Effector memory CD4-positive, alpha-beta T cell (primary cell): ENCODE data around the gene CDKN2AIPNL.
"Not testable (repeated sequence)": the region's sequence is repeated elsewhere in the genome, so short reads cannot be mapped to it uniquely, and the experiment has no call there.

Source experiments
- DNase-seq, 3 donors: peaks; one replicate each; pipeline ENCODE4 v3.0.0-alpha.2; 2020
- H3K27ac ChIP-seq: 2 replicates; pipeline ENCODE4 v1.7.0; 2013; ENCODE audit warnings: mild to moderate bottlenecking, low read length, moderate library complexity; ENCODE audit not compliant: insufficient read depth, poor library complexity, severe bottlenecking
- H3K27me3 ChIP-seq: replicated peaks from 2 replicates; pipeline ENCODE4 v1.7.0; 2013; ENCODE audit warnings: mild to moderate bottlenecking, low read length; ENCODE audit not compliant: insufficient read depth, control insufficient read depth, poor library complexity, severe bottlenecking
- H3K36me3 ChIP-seq: 2 replicates; pipeline ENCODE4 v1.7.0; 2013; ENCODE audit warnings: mild to moderate bottlenecking, low read length, moderate library complexity; ENCODE audit not compliant: control insufficient read depth, insufficient read depth
- H3K4me1 ChIP-seq: 2 replicates; pipeline ENCODE4 v1.7.0; 2013; ENCODE audit warnings: low read length, mild to moderate bottlenecking; ENCODE audit not compliant: control insufficient read depth, insufficient read depth, poor library complexity, severe bottlenecking
- H3K4me3 ChIP-seq: 2 replicates; pipeline ENCODE4 v1.7.0; 2013; ENCODE audit warnings: low read length, low read depth, mild to moderate bottlenecking; ENCODE audit not compliant: insufficient read depth, poor library complexity, severe bottlenecking
- H3K9me3 ChIP-seq: 2 replicates; pipeline ENCODE4 v1.7.0; 2013; ENCODE audit warnings: mild to moderate bottlenecking, low read length, moderate library complexity; ENCODE audit not compliant: control insufficient read depth

Gene CDKN2AIPNL

DNA sequence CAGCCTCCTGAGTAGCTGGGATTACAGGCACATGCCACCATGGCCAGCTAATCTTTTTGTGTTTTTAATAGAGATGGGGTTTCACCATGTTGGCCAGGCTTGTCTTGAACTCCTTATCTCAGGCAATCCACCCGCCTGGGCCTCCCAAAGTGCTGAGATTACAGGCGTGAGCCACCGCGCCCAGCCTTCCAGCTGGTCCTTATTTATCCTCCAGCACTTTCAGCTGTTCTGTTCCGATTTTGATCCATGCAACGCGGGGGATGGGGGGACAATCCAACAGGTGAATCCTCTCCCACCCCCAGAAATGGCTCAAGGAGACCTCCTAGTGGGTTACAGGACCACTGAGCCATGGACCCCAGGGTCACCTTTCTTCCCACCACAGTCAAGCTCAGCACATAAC lies 14.7 kb upstream of the CDKN2AIPNL start:
- H3K9me3 ChIP-seq, result no peaks in the 10 kb centered on the region
- no peak overlapping the region for H3K27ac ChIP-seq
- H3K4me3 ChIP-seq, result no peak overlapping the region
- no peaks in the 10 kb centered on the region for H3K36me3 ChIP-seq
- DNase-seq, result no peak
- no peaks in the 10 kb centered on the region for H3K4me1 ChIP-seq
- no peaks in the 10 kb centered on the region for H3K27me3 ChIP-seq

DNA sequence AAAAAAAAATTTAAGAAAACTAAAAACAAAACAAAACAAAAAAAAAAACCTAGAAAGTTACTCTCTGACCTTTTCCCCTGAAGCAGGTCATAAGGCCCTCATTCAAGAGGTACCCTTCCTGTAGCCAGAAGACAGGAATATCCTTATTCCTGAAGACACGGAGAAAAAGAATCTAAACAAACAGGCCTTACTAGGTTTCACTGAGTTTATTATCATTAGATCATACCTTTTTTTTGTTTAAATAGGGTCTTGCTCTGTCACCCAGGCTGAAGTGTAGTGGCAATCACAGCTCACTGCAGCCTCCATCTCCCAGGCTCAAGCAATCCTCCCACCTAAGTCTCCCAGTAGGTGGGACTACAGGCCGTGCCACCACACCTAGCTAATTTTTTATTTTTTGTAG lies 11.7 kb upstream of the CDKN2AIPNL start:
- Histone ChIP-seq H3K27me3 (no peaks in the 10 kb centered on the region), H3K4me1 (no peaks in the 10 kb centered on the region), H3K9me3 (no peaks in the 10 kb centered on the region), H3K4me3 (no peak overlapping the region), H3K27ac (no peak overlapping the region), H3K36me3 (no peaks in the 10 kb centered on the region)
- no peak for DNase-seq

DNA sequence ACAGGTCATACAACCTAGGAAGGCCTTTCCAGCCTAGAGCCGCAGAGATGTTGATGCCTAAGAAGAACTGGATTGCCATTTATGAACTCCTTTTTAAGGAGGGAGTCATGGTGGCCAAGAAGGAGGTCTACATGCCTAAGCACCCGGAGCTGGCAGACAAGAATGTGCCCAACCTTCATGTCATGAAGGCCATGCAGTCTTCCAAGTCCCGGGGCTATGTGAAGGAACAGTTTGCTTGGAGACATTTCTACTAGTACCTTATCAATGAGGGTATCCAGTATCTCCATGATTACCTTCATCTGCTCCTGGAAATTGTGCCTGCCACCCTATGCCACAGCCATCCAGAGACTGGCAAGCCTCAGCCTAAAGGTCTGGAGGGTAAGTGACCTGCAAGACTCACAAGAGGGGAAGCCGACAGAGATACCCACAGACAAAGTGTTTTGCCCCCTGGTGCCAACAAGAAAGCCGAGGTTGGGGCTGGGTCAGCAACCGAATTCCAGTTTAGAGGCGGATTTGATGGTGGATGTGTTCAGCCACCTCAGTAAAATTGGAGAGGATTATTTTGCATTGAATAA lies 11.2 kb upstream of the CDKN2AIPNL start:
- H3K27ac ChIP-seq, result no peak overlapping the region
- no peaks in the 10 kb centered on the region for H3K9me3 ChIP-seq
- no peaks in the 10 kb centered on the region for H3K36me3 ChIP-seq
- H3K27me3 ChIP-seq, result no peaks in the 10 kb centered on the region
- H3K4me3 ChIP-seq, result no peak overlapping the region
- H3K4me1 ChIP-seq, result no peaks in the 10 kb centered on the region
- DNase-seq, result no peak

DNA sequence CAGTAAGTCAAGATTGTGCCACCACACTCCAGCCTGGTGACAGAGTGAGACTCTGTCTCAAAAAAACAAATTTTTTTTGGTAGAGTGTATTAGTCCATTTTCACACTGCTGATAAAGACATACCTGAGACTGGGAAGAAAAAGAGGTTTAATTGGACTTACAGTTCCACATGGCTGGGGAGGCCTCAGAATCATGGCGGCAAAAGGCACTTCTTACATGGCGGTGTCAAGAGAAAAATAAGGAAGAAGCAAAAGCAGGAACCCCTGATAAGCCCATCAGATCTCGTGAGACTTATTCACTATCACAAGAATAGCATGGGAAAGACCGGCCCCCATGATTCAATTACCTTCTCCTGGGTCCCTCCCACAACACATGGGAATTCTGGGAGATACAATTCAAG lies 9.4 kb upstream of the CDKN2AIPNL start:
- not testable (repeated sequence) for H3K27ac ChIP-seq, H3K27me3 ChIP-seq, DNase-seq, H3K4me3 ChIP-seq, H3K4me1 ChIP-seq, H3K36me3 ChIP-seq, H3K9me3 ChIP-seq

DNA sequence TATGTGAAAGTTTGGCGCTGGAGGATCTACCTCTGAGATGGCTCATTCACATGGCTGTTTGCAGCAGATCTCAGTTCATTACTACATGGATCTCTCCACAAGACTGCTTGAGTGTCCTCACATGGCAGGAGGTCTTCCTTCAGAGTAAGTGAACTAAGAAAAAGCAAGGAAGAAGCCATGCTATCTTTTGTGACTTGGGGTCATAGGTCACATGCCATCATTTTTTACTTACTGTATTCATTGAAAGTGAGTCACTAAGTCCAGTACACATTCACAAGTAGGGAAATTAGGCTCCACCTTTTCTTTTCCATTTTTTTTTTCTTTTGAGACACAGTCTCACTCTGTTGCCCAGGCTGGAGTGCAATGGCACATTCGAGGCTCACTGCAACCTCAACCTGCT lies 8.7 kb upstream of the CDKN2AIPNL start:
- H3K27me3 ChIP-seq, result no peaks in the 10 kb centered on the region
- no peaks in the 10 kb centered on the region for H3K9me3 ChIP-seq
- no peaks in the 10 kb centered on the region for H3K36me3 ChIP-seq
- no peak for DNase-seq
- no peaks in the 10 kb centered on the region for H3K4me1 ChIP-seq
- no peak overlapping the region for H3K27ac ChIP-seq
- H3K4me3 ChIP-seq, result no peak overlapping the region

DNA sequence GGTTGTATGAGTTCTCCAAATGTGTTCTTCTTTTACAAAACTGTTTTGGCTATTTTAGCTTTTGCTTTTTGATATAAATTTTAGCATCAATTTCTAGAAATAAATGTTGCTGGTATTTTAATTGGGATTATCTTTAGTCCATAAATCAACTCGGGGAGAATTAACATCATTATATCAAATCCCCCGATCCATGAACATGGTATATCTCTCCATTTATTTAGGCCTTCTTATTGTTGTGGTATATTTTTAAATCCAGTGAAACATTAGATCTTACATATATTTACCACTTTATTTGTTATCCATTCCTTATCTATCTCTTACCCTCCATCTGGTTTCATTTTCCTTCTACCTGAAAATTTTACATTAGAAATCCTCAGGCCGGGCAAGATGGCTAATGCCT lies 7.3 kb upstream of the CDKN2AIPNL start:
- Histone ChIP-seq H3K27me3 (no peaks in the 10 kb centered on the region), H3K36me3 (no peaks in the 10 kb centered on the region), H3K27ac (no peak overlapping the region), H3K4me1 (no peaks in the 10 kb centered on the region), H3K4me3 (no peak overlapping the region), H3K9me3 (no peaks in the 10 kb centered on the region)
- no peak for DNase-seq

DNA sequence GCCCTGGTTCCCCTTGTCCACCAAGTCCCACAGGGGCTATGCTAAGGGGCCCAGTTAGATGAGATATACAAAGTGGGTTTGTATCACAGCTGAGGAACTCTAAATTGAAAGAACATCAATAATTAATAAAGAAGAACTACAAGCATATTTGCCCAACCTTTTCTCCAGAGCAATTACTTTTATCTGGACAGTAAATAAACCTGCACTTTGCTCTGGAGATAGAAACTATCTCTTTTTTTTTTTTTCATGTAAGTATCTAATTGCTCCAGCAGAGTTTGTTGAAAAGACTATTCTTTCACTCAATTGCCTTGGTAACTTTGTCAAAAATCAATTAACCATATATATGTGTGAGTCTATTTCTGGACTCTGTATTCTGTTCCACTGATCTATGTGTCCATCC lies 6.0 kb upstream of the CDKN2AIPNL start:
- DNase-seq, result no peak
- no peaks in the 10 kb centered on the region for H3K36me3 ChIP-seq
- H3K4me3 ChIP-seq, result no peak overlapping the region
- no peaks in the 10 kb centered on the region for H3K9me3 ChIP-seq
- no peak overlapping the region for H3K27ac ChIP-seq
- H3K27me3 ChIP-seq, result no peaks in the 10 kb centered on the region
- H3K4me1 ChIP-seq, result no peaks in the 10 kb centered on the region

DNA sequence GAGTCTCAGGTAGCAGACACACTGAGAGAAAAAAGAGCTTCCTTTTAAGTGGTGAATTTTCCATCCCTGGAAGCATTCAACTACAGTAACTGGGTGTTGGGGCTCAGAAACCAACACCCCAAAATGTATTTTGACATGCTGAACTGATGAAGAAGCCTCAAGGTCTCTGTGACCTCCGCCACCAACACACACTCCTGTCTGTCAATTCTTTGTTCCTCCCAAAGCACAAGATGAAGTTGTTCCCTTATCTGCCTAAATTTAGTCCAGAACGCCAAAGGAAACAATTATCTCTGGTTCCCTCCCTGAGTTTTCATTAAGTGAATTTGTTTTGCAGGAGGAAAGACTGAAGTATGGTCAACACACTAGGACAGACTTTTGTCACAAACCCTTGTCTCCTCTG lies 1.4 kb upstream of the CDKN2AIPNL start:
- no peak for DNase-seq
- no peaks in the 10 kb centered on the region for H3K27me3 ChIP-seq
- H3K4me3 ChIP-seq, result no peak overlapping the region
- H3K4me1 ChIP-seq, result peaks cover 12% of the 10 kb centered on the region
- no peak overlapping the region for H3K27ac ChIP-seq
- no peaks in the 10 kb centered on the region for H3K36me3 ChIP-seq
- no peaks in the 10 kb centered on the region for H3K9me3 ChIP-seq

DNA sequence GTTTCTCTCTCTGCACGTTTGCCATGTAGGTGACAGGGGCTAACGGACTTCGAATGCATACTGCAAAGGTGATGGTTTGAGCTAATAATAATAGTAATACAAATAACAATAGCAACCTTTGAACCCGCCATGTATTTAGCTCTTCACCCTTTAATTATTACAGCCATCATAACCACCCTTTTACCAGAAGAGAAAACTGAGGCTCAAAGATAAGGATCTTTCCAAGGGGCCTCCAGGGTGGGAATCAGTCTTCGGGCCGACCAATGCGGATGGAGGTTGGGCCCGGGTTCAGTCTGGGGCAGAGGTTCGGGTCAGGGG lies 494 bp downstream of the CDKN2AIPNL start:
- peaks cover 12% of the 10 kb centered on the region for H3K4me1 ChIP-seq

DNA sequence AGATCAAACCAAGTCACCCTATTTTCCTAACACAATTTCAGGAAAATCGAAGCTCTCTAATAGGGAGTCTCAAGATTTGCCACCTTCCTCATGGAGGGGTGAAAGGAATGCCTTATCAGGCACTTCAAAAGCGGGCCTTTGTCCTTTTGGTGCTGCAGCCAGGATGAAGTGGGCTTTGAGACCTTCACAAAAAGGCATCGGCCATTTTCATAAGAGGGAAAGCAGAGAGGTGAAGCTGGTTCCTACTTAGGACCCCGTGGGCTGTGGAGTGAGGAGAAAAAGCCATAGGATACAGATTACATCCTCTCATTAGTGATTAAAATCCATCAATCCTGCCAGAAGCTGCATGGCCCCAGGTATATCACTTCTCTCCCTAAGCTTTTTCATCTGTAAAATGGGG lies 859 bp downstream of the CDKN2AIPNL start:
- Histone ChIP-seq H3K27ac (peak overlapping the region; percentile 69), H3K36me3 (no peaks in the 10 kb centered on the region), H3K9me3 (no peaks in the 10 kb centered on the region), H3K27me3 (no peaks in the 10 kb centered on the region), H3K4me1 (peaks cover 12% of the 10 kb centered on the region), H3K4me3 (peak overlapping the region; percentile 79)
- no peak for DNase-seq

More for the DNA sequence above, 494 bp downstream of the CDKN2AIPNL start:
- no peaks in the 10 kb centered on the region for H3K9me3 ChIP-seq
- no peaks in the 10 kb centered on the region for H3K27me3 ChIP-seq
- peak overlapping the region; percentile 79 for H3K4me3 ChIP-seq
- peak overlapping the region; percentile 69 for H3K27ac ChIP-seq
- no peaks in the 10 kb centered on the region for H3K36me3 ChIP-seq
- DNase-seq, result no peak

DNA sequence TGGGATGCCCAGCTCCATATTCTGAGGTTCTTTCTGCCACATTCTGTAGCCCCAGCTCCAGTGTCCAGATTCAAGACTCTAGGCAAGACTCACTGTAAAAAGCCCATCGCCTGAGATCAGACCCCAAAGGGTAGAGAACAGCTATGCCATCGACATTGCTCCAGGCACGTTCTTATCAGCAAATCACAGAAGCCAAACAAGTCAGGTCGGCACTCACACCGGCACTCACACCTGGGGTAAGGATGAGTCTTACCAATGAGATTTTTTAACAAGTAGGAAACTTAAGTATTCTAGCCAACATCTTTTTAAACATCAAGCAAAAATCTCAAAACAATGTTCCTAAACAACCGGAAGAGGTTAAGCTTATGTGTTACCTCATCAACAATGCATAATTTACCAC lies 2.4 kb downstream of the CDKN2AIPNL start:
- H3K4me1 ChIP-seq, result peaks cover 12% of the 10 kb centered on the region
- no peaks in the 10 kb centered on the region for H3K27me3 ChIP-seq
- H3K9me3 ChIP-seq, result no peaks in the 10 kb centered on the region
- H3K36me3 ChIP-seq, result no peaks in the 10 kb centered on the region
- H3K27ac ChIP-seq, result no peak overlapping the region
- no peak overlapping the region for H3K4me3 ChIP-seq
- DNase-seq, result no peak
